IPS-15b (cell line): Measurements from ENCODE around the gene CPNE6.
"Not testable (repeated sequence)": the region's sequence is repeated elsewhere in the genome, so short reads cannot be mapped to it uniquely, and the experiment has no call there.

Source experiments
- H3K27me3 ChIP-seq: one replicate; pipeline ENCODE4 v1.6.1; 2013; ENCODE audit warnings: low read length; ENCODE audit not compliant: control insufficient read depth, insufficient read depth
- H3K36me3 ChIP-seq: one replicate; pipeline ENCODE4 v1.6.1; 2013; ENCODE audit warnings: low read length; ENCODE audit not compliant: control insufficient read depth, insufficient read depth
- H3K4me1 ChIP-seq: one replicate; pipeline ENCODE4 v1.6.1; 2013; ENCODE audit warnings: mild to moderate bottlenecking, low read length; ENCODE audit not compliant: control insufficient read depth, insufficient read depth
- H3K4me3 ChIP-seq: one replicate; pipeline ENCODE4 v1.5.1; 2013; ENCODE audit warnings: low read depth, low read length
- H3K9ac ChIP-seq: one replicate; pipeline ENCODE4 v1.6.1; 2013; ENCODE audit warnings: low read depth, mild to moderate bottlenecking, low read length
- H3K9me3 ChIP-seq: one replicate; pipeline ENCODE4 v1.6.1; 2013; ENCODE audit warnings: mild to moderate bottlenecking, low read length; ENCODE audit not compliant: control insufficient read depth, insufficient read depth

Gene CPNE6

DNA sequence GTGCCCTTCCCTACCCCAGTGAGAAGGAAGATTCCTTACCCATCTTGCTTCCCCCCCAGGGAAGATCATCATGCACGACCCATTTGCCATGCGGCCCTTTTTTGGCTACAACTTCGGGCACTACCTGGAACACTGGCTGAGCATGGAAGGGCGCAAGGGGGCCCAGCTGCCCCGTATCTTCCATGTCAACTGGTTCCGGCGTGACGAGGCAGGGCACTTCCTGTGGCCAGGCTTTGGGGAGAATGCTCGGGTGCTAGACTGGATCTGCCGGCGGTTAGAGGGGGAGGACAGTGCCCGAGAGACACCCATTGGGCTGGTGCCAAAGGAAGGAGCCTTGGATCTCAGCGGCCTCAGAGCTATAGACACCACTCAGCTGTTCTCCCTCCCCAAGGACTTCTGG, 32.1 kb downstream of the CPNE6 start:
- Histone ChIP-seq H3K36me3 (peaks cover 43% of the 10 kb centered on the region), H3K4me3 (no peak overlapping the region), H3K4me1 (no peaks in the 10 kb centered on the region)

DNA sequence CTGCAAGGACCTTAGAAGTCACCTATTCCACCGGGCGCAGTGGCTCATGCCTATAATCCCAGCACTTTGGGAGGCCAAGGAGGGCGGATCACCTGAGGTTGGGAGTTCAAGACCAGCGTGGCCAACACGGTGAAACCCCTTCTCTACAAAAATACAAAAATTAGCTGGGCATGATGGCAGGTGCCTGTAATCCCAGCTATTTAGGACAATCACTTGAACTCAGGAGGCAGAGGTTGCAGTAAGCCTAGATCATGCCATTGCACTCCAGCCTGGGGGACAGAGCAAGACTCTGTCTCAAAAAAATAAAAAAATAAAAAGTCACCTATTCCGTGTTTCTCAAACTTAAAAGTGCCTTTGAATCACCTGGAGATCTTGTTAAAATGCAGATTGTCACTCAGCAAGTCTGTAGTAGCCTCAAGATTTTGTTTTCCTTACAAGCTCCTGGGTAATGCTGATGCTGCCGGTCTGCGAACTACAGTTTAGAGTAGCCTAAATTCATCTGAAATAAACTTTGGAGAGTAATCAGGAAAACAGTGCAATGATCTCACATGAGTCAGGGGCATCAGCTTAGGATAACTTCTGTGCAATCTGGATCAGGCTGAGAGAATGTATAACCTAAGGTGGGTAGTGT, 34.4 kb downstream of the CPNE6 start:
- H3K4me1 ChIP-seq, H3K4me3 ChIP-seq, H3K9ac ChIP-seq, H3K9me3 ChIP-seq, H3K27me3 ChIP-seq: not testable (repeated sequence)
- peaks cover 27% of the 10 kb centered on the region for H3K36me3 ChIP-seq

More for the DNA sequence above, 32.1 kb downstream of the CPNE6 start:
- no peaks in the 10 kb centered on the region for H3K9me3 ChIP-seq
- no peaks in the 10 kb centered on the region for H3K27me3 ChIP-seq
- no peak overlapping the region for H3K9ac ChIP-seq

DNA sequence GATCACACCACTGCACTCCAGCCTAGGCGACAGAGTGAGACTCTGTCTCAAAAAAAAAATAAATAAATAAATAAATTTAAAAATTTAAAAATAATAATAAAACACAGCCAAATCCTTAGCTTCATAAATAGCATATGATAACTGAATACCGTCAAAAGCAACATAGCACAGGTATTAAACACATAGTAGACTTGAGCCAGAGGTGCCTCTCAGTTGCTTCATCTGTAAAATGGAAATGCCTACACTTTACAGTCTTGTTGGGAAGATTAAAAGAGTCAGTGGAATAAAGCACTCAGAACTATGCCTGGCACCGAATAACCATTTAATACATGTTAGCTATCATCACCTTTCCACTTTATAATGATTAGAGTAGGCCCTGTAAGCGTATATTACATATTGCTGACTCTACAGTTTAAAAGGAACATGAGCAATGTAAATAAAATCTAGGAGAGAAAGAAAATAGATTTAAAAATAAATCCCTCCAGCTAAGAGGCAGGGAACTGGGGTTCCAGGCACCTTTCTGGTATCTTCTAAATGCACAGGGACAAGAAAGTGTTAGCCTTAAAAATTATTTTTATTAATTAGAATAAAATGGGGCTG, 35.4 kb downstream of the CPNE6 start:
- Histone ChIP-seq H3K9me3 (no peaks in the 10 kb centered on the region), H3K4me3 (no peak overlapping the region), H3K36me3 (peaks cover 19% of the 10 kb centered on the region), H3K9ac (no peak overlapping the region), H3K4me1 (no peaks in the 10 kb centered on the region), H3K27me3 (no peaks in the 10 kb centered on the region)

DNA sequence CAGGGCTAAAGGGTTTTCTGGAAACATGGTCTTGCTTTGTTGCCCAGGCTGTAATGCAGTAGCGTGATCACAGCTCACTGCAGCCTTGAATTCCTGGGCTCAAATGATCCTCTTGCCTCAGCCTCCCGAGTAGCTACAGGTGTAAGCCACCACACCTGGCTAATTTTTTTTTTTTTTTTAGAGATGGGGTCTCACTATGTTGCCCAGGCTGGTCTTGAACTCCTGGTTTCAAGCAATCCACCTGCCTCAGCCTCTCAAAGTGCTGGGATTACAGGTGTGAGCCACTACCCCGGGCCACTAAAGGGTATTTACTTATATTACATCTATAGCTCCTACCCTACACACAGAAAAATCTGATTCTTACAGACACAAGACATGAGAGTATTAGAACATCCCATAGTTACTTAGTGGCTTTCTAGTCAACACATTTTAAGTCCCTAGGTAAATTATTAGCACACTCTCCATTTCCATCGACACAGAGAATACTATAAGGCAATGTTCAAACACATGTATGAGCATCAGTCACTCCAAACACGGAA, 37.0 kb downstream of the CPNE6 start:
- Histone ChIP-seq H3K9me3 (no peaks in the 10 kb centered on the region), H3K4me3 (no peak overlapping the region), H3K27me3 (no peaks in the 10 kb centered on the region), H3K36me3 (peaks cover 10% of the 10 kb centered on the region), H3K9ac (no peak overlapping the region), H3K4me1 (no peaks in the 10 kb centered on the region)

DNA sequence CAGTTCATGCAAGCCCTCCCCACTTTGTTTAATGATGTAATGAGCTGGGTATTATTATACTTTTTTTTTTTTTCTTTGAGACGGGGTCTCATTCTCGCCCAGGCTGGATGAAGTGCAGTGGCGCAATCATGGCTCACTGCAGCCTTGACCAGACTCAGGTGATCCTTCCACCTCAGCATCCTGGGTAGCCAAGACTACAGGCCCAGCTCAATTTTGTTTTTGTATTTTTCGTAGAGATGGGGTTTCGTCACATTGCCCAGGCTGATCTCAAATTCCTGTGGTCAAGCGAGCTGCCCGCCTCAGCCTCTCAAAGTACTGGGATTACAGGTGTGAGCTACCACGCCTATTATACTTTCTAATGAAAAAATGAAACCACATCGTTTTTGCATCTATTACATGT, 38.7 kb downstream of the CPNE6 start:
- Histone ChIP-seq H3K4me1 (no peaks in the 10 kb centered on the region), H3K27me3 (no peaks in the 10 kb centered on the region), H3K9me3 (no peaks in the 10 kb centered on the region), H3K9ac (no peak overlapping the region), H3K4me3 (no peak overlapping the region), H3K36me3 (no peaks in the 10 kb centered on the region)

GRCh38 chr14:24110523-24110922, 39.2 kb downstream of the CPNE6 start:
- Histone ChIP-seq H3K27me3 (no peaks in the 10 kb centered on the region), H3K4me3 (no peak overlapping the region), H3K36me3 (no peaks in the 10 kb centered on the region), H3K9ac (no peak overlapping the region), H3K4me1 (no peaks in the 10 kb centered on the region), H3K9me3 (no peaks in the 10 kb centered on the region)

GRCh38 chr14:24113379-24113800, 42.0 kb downstream of the CPNE6 start:
- Histone ChIP-seq H3K4me1 (peaks cover 3% of the 10 kb centered on the region), H3K9ac (peak overlapping the region; percentile 30), H3K27me3 (no peaks in the 10 kb centered on the region), H3K9me3 (no peaks in the 10 kb centered on the region), H3K4me3 (peak overlapping the region; percentile 93), H3K36me3 (peaks cover 10% of the 10 kb centered on the region)

GRCh38 chr14:24113801-24114531, 42.6 kb downstream of the CPNE6 start:
- H3K4me3 ChIP-seq = peak overlapping the region; percentile 93
- H3K27me3 ChIP-seq = no peaks in the 10 kb centered on the region
- H3K36me3 ChIP-seq = peaks cover 14% of the 10 kb centered on the region
- H3K9me3 ChIP-seq = no peaks in the 10 kb centered on the region
- H3K9ac ChIP-seq = peak overlapping the region; percentile 63
- H3K4me1 ChIP-seq = peaks cover 3% of the 10 kb centered on the region

DNA sequence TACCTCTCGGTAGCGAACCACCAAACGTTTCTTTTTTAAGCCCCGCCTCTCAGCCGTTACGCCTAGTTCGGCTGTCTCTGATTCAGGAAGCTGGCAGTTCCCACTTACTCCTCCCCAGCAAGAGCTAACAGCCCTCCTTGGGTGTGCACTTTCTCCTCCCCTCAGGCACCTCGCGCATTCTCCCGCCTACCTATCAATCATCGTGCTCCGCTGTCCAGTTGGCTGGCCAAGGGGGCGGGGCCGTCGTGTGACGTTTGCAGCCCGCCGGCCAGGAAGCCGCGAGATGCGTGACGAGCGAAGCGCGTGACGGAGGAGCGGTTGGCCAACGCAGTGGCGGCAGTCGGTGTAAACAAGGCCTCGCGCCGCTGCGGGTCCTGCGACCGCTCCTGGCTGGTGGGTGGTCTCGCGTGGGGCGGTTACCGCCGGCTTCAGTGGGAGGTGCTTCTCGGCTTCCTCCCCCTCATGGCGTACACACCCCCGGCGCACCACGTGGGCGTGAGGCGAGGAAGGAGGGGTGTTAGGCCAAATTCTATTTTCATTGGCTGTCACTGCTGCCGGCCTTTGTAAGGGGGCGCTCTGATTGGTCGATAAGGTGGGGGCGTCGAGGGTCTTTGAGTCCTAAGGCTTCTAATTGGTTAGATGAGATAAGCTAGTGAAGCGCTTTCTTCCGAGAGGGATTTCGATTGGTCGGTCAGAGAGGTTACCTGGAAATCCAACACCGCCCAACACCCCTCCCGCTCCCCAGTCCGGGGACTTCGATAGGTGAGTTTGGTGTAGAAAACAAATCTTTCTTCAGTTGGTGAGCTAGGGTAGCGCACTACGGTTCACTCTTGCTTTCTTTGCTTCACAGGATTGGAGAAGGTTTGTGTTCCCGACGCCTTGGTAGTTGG, 43.4 kb downstream of the CPNE6 start, which contains the start of the genes DCAF11 and NRL:
Gene DCAF11 (plus strand): TSS at position 246 of the 890 bp plus-strand sequence. CDS start 818 bp downstream, outside the sequence.
Gene NRL (minus strand): TSS at position 418 of the 890 bp plus-strand sequence. CDS start 32,101 bp downstream, outside the sequence.
- Histone ChIP-seq H3K4me3 (peak within 1 kb of the TSS; percentile 93), H3K9me3 (no peaks in the 10 kb centered on the region), H3K36me3 (peaks cover 22% of the 10 kb centered on the region), H3K4me1 (peaks cover 3% of the 10 kb centered on the region), H3K27me3 (no peaks in the 10 kb centered on the region), H3K9ac (peak within 1 kb of the TSS; percentile 74)

- H3K4me3 ChIP-seq = peak overlapping the region; percentile 93
Observed at GRCh38 chr14:24115422-24116127, 44.2 kb downstream of the CPNE6 start.

More at GRCh38 chr14:24115422-24116127, 44.2 kb downstream of the CPNE6 start:
- peaks cover 23% of the 10 kb centered on the region for H3K36me3 ChIP-seq
- H3K9ac ChIP-seq = peak overlapping the region; percentile 74
- H3K27me3 ChIP-seq = no peaks in the 10 kb centered on the region
- no peaks in the 10 kb centered on the region for H3K9me3 ChIP-seq
- H3K4me1 ChIP-seq = peaks cover 3% of the 10 kb centered on the region
